ENCODE measurements around the gene RPS6KC1. TPM values are rescaled to one million over a fixed set of nuclear protein-coding genes. Genes with fewer than 3 reads are reported as not detected.

The RPS6KC1 gene
- total and polyA plus RNA-seq, 2 of the 4 experiments (the other 2 are of a cell fraction), result 7.9 to 23.7 TPM

DNA sequence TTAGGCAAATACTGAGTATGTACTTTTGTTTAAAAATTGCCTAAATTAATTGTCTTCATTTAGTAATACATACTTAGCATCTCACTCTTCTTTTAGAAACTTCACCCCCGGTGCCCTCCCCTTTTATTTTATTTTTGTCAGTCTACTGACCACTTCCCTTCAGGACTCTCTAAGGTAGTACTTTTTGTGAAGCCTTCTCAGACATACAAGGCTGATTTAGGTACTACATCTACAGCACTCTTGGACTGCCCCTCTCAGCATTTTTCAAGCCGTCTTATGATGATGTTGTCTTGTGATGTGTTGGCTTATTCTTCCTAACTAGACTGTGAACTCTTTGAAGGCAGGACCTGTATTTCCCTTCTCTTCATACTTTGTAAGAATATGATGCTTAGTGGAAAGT, 24.7 kb downstream of the RPS6KC1 start:
- ATAC-seq (ENCODE audit: low read depth) (no peak), DNase-seq (no peak)
- H3K36me3 ChIP-seq (ENCODE audit: control insufficient read depth, insufficient read depth, low read length), result no peaks in the 10 kb centered on the region; the same call in 1 of the 2 replicates
- no peak overlapping the region for H3K23ac ChIP-seq (ENCODE audit: low read depth, low read length)
- ChIA-PET POLR2A (ENCODE audit: unreplicated experiment) (no interaction called here), CTCF (no interaction called here)
- no TSS peak for BruUV-seq (replicated peaks)
- H2BK20ac ChIP-seq (ENCODE audit: low read depth, low read length), result no peak overlapping the region
- dilution Hi-C loops (cut with HindIII; ENCODE audit: low sequenced_read_pairs, unreplicated experiment) (no loop called here), in situ Hi-C loops (cut with MboI; ENCODE audit: low sequenced_read_pairs) (no loop called here), intact Hi-C loops (cut with micrococcal nuclease) (no loop called here)
- H3K14ac ChIP-seq (replicated peaks; ENCODE audit: low read depth, low read length), result no peak overlapping the region
- no peak overlapping the region for H4K8ac ChIP-seq (ENCODE audit: low read depth in 2 of 2, low read length in 2 of 2)
- H3K79me1 ChIP-seq (ENCODE audit: low read depth in 1 of 2, low read length in 2 of 2), result peaks cover 0 to 11% of the 10 kb centered on the region in 2 experiments; a peak in 3 of 4 replicates
- H3K4me3 ChIP-seq (ENCODE audit: insufficient read depth, low read depth, low read length), result no peak overlapping the region
- H2AFZ ChIP-seq (replicated peaks; ENCODE audit: low read length, poor library complexity), result no peak overlapping the region
- no peak overlapping the region for H3K56ac ChIP-seq (ENCODE audit: extremely low read depth, insufficient read depth, low read length)
- H3K9me1 ChIP-seq (ENCODE audit: insufficient read depth, low read length), result no peaks in the 10 kb centered on the region
- no peak overlapping the region for H4K5ac ChIP-seq (ENCODE audit: low read depth, low read length)
- no peaks in the 10 kb centered on the region for H3K4me1 ChIP-seq (ENCODE audit: control insufficient read depth, insufficient read depth, low read length)
- H2BK120ac ChIP-seq (ENCODE audit: low read depth, low read length), result no peak overlapping the region
- no peak overlapping the region for H4K91ac ChIP-seq (ENCODE audit: insufficient read depth, low read depth, low read length)
- H3K27ac ChIP-seq (ENCODE audit: insufficient read depth, low read length), result no peak overlapping the region
- no peak overlapping the region for H3K4ac ChIP-seq (ENCODE audit: low read depth, low read length)
- no peak overlapping the region for H2AK5ac ChIP-seq (ENCODE audit: low read depth, low read length)
- H3K18ac ChIP-seq (ENCODE audit: low read depth, low read length), result no peak overlapping the region
- no peak overlapping the region for H2BK5ac ChIP-seq (ENCODE audit: low read depth, low read length, poor library complexity, severe bottlenecking)
- H4K20me1 ChIP-seq (ENCODE audit: insufficient read depth, low read length), result no peaks in the 10 kb centered on the region
- no peak overlapping the region for H2BK15ac ChIP-seq (ENCODE audit: low read depth, low read length)
- WGBS, 2 experiments (ENCODE audit: extremely low coverage in 2 of 2, insufficient read length in 1 of 2), result no CpG with 5 or more reads among the region's 2 CpGs
- no peak overlapping the region for H3K9ac ChIP-seq (ENCODE audit: low read depth, low read length)
- no peak overlapping the region for H2AK9ac ChIP-seq (replicated peaks; ENCODE audit: low read depth, low read length, poor library complexity)
- no peaks in the 10 kb centered on the region for H3K27me3 ChIP-seq (ENCODE audit: control insufficient read depth, insufficient read depth, low read length)
- no peaks in the 10 kb centered on the region for H3K9me3 ChIP-seq (ENCODE audit: control insufficient read depth, insufficient read depth, low read length)
- TF ChIP-seq RCOR1 (IDR thresholded peaks at IDR 0.05; ENCODE audit: insufficient replicate concordance, low read length) (no peak), NFE2L2 (IDR thresholded peaks at IDR 0.05; ENCODE audit: low read depth, low read length) (no peak), FOS (IDR thresholded peaks at IDR 0.05; ENCODE audit: low read depth, low read length) (no peak), SMC3 (IDR thresholded peaks at IDR 0.05; ENCODE audit: low read depth, low read length) (no peak), CEBPB (IDR thresholded peaks at IDR 0.05; ENCODE audit: low read depth, low read length) (no peak)
- TF ChIP-seq, protein P1, sequence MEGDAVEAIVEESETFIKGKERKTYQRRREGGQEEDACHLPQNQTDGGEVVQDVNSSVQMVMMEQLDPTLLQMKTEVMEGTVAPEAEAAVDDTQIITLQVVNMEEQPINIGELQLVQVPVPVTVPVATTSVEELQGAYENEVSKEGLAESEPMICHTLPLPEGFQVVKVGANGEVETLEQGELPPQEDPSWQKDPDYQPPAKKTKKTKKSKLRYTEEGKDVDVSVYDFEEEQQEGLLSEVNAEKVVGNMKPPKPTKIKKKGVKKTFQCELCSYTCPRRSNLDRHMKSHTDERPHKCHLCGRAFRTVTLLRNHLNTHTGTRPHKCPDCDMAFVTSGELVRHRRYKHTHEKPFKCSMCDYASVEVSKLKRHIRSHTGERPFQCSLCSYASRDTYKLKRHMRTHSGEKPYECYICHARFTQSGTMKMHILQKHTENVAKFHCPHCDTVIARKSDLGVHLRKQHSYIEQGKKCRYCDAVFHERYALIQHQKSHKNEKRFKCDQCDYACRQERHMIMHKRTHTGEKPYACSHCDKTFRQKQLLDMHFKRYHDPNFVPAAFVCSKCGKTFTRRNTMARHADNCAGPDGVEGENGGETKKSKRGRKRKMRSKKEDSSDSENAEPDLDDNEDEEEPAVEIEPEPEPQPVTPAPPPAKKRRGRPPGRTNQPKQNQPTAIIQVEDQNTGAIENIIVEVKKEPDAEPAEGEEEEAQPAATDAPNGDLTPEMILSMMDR (conservative IDR thresholded peaks at IDR 0.05; ENCODE audit: low read depth, low read length), result no peak
- TF ChIP-seq, protein P2, sequence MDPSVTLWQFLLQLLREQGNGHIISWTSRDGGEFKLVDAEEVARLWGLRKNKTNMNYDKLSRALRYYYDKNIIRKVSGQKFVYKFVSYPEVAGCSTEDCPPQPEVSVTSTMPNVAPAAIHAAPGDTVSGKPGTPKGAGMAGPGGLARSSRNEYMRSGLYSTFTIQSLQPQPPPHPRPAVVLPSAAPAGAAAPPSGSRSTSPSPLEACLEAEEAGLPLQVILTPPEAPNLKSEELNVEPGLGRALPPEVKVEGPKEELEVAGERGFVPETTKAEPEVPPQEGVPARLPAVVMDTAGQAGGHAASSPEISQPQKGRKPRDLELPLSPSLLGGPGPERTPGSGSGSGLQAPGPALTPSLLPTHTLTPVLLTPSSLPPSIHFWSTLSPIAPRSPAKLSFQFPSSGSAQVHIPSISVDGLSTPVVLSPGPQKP (IDR thresholded peaks at IDR 0.05; ENCODE audit: borderline replicate concordance, low read depth, low read length), result no peak
- no peak overlapping the region for H3K4me2 ChIP-seq (ENCODE audit: low read depth, low read length)
